ENCODE data around the gene MEX3D.
"Not testable (repeated sequence)": the region's sequence is repeated elsewhere in the genome, so short reads cannot be mapped to it uniquely, and the experiment has no call there.

The MEX3D gene

GRCh38 chr19:1533510-1534150 is 34.5 kb downstream of the MEX3D start:
- no peak for DNase-seq

GRCh38 chr19:1532003-1532402 is 36.1 kb downstream of the MEX3D start:
- no peak for DNase-seq

DNA sequence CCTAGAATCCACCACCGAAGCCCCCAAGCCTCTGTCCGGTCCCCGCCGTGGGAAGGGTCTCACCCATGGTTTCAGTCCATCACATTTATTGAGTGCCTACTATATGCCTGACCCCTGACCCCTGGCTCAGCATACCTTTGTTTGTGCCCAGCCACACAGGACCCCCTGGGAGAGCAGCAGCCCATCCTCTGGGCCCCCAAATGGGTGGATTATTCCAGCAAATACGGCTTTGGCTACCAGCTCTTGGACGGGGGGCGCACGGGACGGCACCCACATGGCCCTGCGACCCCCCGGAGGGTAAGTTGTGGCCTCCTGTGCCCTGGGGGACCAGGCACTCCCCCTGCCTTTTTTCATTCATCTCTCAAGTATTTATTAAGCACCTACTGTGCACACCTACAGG is 36.5 kb downstream of the MEX3D start:
- no peak for DNase-seq

- not testable (repeated sequence) for DNase-seq
Measured at GRCh38 chr19:1530856-1531255, 37.3 kb downstream of the MEX3D start.

- no peak for DNase-seq
Measured at GRCh38 chr19:1529430-1529816, 38.7 kb downstream of the MEX3D start.

DNA sequence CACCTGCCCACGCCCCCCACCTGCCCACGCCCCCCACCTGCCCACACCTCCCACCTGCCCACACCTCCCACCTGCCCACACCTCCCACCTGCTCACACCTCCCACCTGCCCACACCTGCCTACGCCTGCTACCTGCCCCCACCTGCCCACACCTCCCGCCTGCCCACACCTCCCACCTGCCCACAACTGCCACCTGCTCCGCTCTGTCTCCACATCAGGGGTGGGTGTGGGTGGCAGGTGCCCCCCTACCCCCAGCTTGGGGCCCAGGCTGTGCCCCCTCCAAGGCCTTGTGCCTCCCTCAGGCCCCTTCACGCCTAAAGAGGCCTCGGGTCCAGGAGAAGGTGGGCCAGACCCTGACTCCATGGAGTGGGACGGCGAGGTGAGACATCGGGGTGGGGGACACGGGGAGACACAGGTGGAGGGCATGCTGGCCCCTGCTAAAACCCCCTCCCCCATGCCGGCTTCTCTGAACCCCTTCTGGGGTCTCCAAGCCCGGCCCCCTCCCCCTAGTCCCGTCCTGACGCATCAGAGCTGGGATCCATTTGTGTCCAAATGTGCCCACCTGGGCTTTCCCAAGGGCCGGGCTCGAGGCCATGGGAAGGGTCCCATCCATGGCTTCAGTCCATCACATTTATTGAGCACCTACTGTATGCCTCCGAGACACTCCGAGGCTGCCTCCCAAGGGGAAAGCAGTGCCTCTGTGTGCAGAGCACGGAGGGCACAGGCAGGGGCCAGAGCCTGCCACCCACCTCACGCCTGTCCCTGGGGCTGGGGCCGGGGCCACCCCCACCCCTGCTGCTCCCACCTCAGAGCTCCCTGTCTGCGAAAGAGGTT is 39.3 kb downstream of the MEX3D start:
- DNase-seq: no peak

DNA sequence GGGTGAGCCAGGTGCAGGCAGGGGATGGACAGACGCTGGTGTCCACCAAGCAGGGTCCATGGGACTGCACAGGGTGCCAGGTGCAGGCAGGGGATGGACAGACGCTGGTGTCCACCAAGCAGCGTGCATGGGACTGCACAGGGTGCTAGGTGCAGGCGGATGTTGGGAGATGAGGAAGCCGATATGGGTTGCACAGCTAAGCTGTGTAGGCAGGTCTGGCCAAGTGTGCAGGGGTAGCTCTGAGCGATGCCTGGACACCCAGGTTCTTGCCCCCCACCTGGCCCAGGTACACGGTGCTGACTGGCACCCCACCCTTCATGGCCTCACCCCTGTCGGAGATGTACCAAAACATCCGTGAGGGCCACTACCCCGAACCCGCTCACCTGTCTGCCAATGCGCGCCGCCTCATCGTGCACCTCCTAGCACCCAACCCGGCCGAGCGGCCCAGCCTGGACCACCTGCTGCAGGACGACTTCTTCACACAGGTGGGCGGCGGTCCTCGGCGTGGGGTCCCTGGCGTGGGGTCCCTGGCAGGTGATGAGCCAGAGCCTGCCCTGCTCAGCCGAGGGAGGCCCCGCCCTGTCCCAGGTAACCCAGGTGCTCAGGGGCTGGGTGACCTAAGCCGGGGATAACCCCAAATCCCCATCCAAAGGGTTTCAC is 40.3 kb downstream of the MEX3D start:
- DNase-seq: no peak

GRCh38 chr19:1526979-1527649 is 41.0 kb downstream of the MEX3D start:
- no peak for DNase-seq

DNA sequence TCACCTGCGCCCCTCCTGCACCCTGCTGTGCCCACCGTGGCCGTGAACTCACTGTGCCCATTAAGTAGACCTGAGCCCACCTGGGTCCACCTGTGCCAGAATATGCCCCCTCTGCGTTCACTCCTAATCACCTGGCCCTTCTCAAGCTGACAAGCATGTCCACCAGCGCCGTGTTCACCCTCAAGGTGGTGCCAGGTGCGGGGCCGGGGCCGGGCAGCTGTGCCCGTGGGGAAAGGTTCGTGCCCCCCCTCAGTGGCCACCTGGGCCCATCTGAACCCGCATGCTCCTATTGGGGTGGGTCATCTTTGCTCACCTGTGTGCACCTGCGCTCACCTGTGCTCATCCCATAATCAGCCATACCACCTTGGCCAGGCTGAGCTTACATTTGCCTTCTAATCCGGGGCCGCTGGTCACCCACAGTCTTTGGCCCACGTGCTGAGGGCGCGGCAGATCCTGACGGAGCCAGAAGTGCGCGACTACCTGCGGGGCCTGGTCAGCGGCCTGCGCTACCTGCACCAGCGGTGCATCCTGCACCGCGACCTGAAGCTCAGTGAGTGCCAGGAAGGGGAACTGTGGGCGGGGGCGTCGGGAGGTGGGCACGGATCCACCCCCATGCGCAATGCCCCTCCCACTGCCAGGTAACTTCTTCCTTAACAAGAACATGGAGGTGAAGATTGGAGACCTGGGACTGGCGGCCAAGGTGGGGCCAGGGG is 41.9 kb downstream of the MEX3D start:
- DNase-seq: no peak

- no peak for DNase-seq
Measured at GRCh38 chr19:1525343-1525742, 42.8 kb downstream of the MEX3D start.

DNA sequence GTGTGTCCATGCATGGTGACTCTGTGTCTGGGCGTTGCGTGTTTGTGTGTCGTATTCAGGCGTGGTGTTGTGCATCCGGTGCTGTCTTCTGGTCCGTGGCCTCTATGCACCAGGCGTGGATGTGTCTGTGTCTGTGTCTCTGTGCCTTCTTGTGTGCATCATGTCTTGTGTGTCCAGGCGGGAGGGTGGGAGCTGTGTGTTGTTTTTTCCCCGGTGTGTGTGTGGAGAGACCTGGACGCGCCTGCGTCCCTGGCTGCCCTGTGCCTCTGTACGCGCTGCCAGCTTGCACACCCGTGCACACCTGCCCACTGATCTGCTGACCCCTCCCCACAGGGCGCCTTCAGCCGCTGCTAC is 43.2 kb downstream of the MEX3D start:
- DNase-seq: no peak

GRCh38 chr19:1524287-1524971 is 43.7 kb downstream of the MEX3D start:
- no peak for DNase-seq

GRCh38 chr19:1523412-1524286 is 44.5 kb downstream of the MEX3D start, which contains the start of gene PLK5:
Gene PLK5 (plus strand): TSS chr19:1524077. CDS start chr19:1526997, 2,920 bp downstream.
- DNase-seq: no peak

DNA sequence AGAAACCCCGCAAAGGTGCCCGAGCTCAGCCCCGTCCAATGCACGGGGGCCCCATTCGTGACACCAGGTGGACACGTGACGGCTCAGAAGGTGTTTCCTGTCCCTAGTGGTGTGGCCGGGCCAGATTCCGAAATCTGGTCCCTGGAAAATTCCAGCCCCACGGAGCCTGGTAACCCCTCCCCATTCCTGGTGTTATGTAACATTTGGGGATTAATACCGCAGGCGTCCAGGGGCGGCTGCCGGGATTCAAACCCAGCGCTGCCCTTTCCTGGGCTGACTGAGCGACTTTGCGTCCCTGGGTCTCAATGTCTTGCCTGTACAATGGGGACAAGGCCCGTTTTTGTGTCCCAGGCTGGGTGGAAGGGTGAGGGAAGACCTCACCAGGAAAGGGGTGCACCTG is 45.3 kb downstream of the MEX3D start:
- DNase-seq: no peak

GRCh38 chr19:1522061-1522460 is 46.1 kb downstream of the MEX3D start:
- no peak for DNase-seq

GRCh38 chr19:1521636-1522035 is 46.5 kb downstream of the MEX3D start:
- no peak for DNase-seq

DNA sequence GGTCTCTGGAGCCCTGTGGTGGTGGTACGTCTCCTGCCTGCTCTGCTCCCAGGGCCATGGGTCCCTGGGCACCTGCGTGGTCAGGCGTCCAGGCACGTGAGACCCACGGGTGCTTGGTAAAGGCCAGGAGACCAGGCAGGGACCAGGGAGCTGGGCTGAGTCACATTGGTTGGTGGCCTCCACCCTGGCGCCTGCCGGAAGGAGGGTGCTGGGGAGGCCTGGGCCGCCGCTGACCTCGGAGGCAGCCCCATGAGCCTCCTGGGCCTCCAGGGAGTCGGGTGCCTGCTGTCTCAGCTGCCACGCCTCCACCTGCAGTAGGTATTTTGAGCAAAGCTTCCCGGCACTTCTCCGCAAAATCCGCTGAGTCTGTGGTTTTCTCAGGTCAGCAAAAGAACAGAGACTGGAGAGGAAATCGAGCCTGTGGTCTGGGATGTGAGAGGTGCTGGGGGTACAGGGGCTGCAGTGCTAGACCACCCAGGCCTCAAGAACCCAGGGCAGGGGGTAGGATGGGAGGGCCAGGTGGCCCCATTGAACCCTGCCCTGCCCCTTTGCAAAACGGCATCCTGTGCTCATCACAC is 47.8 kb downstream of the MEX3D start:
- DNase-seq: no peak

DNA sequence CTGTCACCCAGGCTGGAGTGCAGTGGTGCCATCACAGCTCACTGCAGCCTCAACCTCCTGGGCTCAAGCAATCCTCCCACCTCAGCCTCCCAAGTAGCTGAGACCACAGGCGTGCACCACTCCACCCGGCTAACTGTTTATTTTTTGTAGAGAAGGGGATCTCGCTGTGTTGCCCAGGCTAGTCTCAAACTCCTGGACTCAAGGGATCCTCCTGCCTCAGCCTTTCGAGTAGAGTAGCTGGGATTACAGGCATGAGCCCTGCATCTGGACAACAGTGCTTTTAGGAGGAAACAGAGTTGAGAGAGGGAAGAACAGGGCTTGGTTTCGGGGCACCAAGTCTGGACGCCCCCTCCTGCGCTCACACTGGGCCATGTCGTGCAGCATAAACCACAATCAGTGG is 48.3 kb downstream of the MEX3D start:
- DNase-seq: not testable (repeated sequence)

- DNase-seq: no peak
Measured at GRCh38 chr19:1518471-1518870, 49.7 kb downstream of the MEX3D start.

GRCh38 chr19:1516395-1516753 is 51.8 kb downstream of the MEX3D start:
- no peak for DNase-seq
